Endodermal cell (in vitro differentiated cells): ENCODE measurements around the gene RCL1. TPM values are rescaled to one million over a fixed set of nuclear protein-coding genes. Genes with fewer than 3 reads are reported as not detected.

Experiments used
- DNase-seq: peaks from one replicate; pipeline ENCODE4 v3.0.0-alpha.2; 2017
- H3K27ac ChIP-seq: 2 replicates; pipeline ENCODE4 v1.5.1; 2013; ENCODE audit warnings: mild to moderate bottlenecking, low read depth, low read length, moderate library complexity
- H3K27me3 ChIP-seq: 2 replicates; pipeline ENCODE4 v1.6.1; 2013; ENCODE audit warnings: mild to moderate bottlenecking, low read length, moderate library complexity; ENCODE audit not compliant: insufficient read depth, control insufficient read depth, poor library complexity, severe bottlenecking
- H3K36me3 ChIP-seq: 2 replicates; pipeline ENCODE4 v1.7.0; 2013; ENCODE audit warnings: mild to moderate bottlenecking, low read length, moderate library complexity; ENCODE audit not compliant: control insufficient read depth, insufficient read depth
- H3K4me1 ChIP-seq: one replicate; pipeline ENCODE4 v1.7.0; 2013; ENCODE audit warnings: low read length; ENCODE audit not compliant: control insufficient read depth, insufficient read depth
- H3K4me3 ChIP-seq: 2 replicates; pipeline ENCODE4 v1.5.1; 2013; ENCODE audit warnings: mild to moderate bottlenecking, low read length, moderate library complexity
- H3K9ac ChIP-seq: 2 replicates; pipeline ENCODE4 v1.6.1; 2013; ENCODE audit warnings: mild to moderate bottlenecking, low read length, moderate library complexity; ENCODE audit not compliant: poor library complexity, severe bottlenecking; ENCODE audit errors: extremely low read depth
- H3K9me3 ChIP-seq: 2 replicates; pipeline ENCODE4 v1.6.1; 2013; ENCODE audit warnings: mild to moderate bottlenecking, low read length, moderate library complexity; ENCODE audit not compliant: control insufficient read depth
- H3K27ac Mint-ChIP-seq: 2 replicates; pipeline ENCODE4 v1.8.0; 2020; ENCODE audit warnings: mixed read lengths
- H3K27me3 Mint-ChIP-seq: 2 replicates; pipeline ENCODE4 v1.8.0; 2021; ENCODE audit warnings: mild to moderate bottlenecking, mixed read lengths; ENCODE audit not compliant: insufficient read depth
- H3K36me3 Mint-ChIP-seq: 2 replicates; pipeline ENCODE4 v1.8.0; 2020; ENCODE audit warnings: low read depth, mixed read lengths
- H3K4me1 Mint-ChIP-seq: 2 replicates; pipeline ENCODE4 v1.8.0; 2020; ENCODE audit warnings: mixed read lengths
- H3K4me3 Mint-ChIP-seq: 2 replicates; pipeline ENCODE4 v1.8.0; 2020; ENCODE audit warnings: mild to moderate bottlenecking, moderate library complexity, mixed read lengths
- H3K9me3 Mint-ChIP-seq: 2 replicates; pipeline ENCODE4 v1.8.0; 2020; ENCODE audit warnings: mild to moderate bottlenecking, mixed read lengths
- WGBS, 2 experiments: methylation state at CpG; one replicate each; pipeline versions ENCODE4 v1.1.5 to v1.1.7; 2013; ENCODE audit warnings: missing lambda C conversion rate in 2 of 2, mixed read lengths in 1 of 2; ENCODE audit not compliant: insufficient coverage in 1 of 2, insufficient read length in 1 of 2; 5-methylcytosine and 5-hydroxymethylcytosine counted together
- total RNA-seq, 2 donors: library from RNA; stranded (reverse); fragmentation: NEBNext Ultra II Directional in 1 of 2; extraction: Animal tissue kit (Norgen Biotek cat#: 25700) in 1 of 2; gene quantifications; 2 replicates in 1 of 2; 3 replicates in 1 of 2; pipeline ENCODE4 v1.2.1, GENCODE V29; 2021
- TF ChIP-seq, protein P1 (sequence below): fragments of 200-600 bp; sonication (generic); conservative IDR thresholded peaks from 2 replicates; pipeline ENCODE4 v1.5.0; 2021; ENCODE audit warnings: antibody characterized with exemption, mild to moderate bottlenecking

RCL1 gene
- total RNA-seq, 2 donors from 2014 or later = 13.2 to 18.6 TPM

DNA sequence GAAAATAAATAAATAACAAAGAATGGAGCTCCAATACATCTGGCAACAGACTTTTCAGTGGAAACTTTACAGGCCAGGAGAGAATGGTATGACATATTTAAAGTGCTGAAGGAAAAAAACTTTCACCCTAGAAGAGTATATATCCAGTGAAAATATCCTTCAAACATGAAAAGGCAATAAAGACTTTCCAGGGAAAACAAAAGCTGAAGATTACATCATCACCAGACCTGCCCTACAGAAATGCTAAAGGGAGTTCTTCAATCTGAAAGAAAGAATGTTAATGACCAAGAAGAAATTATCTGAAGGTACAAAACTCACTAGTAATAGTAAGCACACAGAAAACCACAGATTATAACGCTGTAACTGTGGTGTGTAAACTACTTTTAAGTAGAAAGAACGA lies 8.3 kb upstream of the RCL1 start:
- Histone ChIP-seq H3K36me3 (no peaks in the 10 kb centered on the region), H3K4me1 (no peaks in the 10 kb centered on the region), H3K27me3 (no peaks in the 10 kb centered on the region), H3K27ac (no peak overlapping the region), H3K9me3 (no peaks in the 10 kb centered on the region), H3K4me3 (no peak overlapping the region), H3K9ac (no peak overlapping the region)
- TF ChIP-seq, protein P1, sequence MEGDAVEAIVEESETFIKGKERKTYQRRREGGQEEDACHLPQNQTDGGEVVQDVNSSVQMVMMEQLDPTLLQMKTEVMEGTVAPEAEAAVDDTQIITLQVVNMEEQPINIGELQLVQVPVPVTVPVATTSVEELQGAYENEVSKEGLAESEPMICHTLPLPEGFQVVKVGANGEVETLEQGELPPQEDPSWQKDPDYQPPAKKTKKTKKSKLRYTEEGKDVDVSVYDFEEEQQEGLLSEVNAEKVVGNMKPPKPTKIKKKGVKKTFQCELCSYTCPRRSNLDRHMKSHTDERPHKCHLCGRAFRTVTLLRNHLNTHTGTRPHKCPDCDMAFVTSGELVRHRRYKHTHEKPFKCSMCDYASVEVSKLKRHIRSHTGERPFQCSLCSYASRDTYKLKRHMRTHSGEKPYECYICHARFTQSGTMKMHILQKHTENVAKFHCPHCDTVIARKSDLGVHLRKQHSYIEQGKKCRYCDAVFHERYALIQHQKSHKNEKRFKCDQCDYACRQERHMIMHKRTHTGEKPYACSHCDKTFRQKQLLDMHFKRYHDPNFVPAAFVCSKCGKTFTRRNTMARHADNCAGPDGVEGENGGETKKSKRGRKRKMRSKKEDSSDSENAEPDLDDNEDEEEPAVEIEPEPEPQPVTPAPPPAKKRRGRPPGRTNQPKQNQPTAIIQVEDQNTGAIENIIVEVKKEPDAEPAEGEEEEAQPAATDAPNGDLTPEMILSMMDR = no peak
- no CpG with 5 or more reads among the region's 2 CpGs for WGBS, 2 experiments
- no peaks in the 10 kb centered on the region for H3K36me3 Mint-ChIP-seq
- H3K4me3 Mint-ChIP-seq = no peak overlapping the region
- H3K9me3 Mint-ChIP-seq = no peaks in the 10 kb centered on the region
- DNase-seq = no peak
- H3K27ac Mint-ChIP-seq = no peak overlapping the region
- H3K27me3 Mint-ChIP-seq = peaks cover 3% of the 10 kb centered on the region
- H3K4me1 Mint-ChIP-seq = peaks cover 13% of the 10 kb centered on the region

DNA sequence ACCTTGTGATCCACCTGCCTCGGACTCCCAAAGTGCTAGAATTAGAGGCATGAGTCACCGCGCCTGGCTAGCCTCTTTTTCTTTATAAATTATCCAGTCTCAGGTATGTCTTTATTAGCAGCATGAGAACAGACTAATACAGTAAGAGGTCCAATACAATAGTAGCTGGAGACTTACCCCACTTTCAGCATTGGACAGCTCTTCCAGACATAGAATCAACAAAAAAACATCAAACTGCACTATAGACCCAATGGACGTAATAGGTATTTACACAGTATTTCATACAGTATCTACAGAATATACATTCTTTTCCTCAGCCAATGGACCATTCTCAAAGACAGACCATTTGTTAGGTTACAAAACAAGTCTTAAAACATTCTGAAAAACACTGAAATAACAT lies 6.1 kb upstream of the RCL1 start:
- no peak overlapping the region for H3K27ac Mint-ChIP-seq
- H3K9me3 ChIP-seq = no peaks in the 10 kb centered on the region
- no peak for DNase-seq
- no peaks in the 10 kb centered on the region for H3K36me3 Mint-ChIP-seq
- no peaks in the 10 kb centered on the region for H3K36me3 ChIP-seq
- no peak overlapping the region for H3K9ac ChIP-seq
- no peak overlapping the region for H3K4me3 ChIP-seq
- no peaks in the 10 kb centered on the region for H3K27me3 ChIP-seq
- no peaks in the 10 kb centered on the region for H3K9me3 Mint-ChIP-seq
- H3K4me1 Mint-ChIP-seq = peaks cover 13% of the 10 kb centered on the region
- TF ChIP-seq, protein P1 = no peak
- WGBS, 2 experiments = 98 to 100% methylated on average over 1 to 4 of the region's 4 CpGs
- H3K27ac ChIP-seq = no peak overlapping the region
- no peaks in the 10 kb centered on the region for H3K4me1 ChIP-seq
- H3K4me3 Mint-ChIP-seq = no peak overlapping the region
- H3K27me3 Mint-ChIP-seq = peaks cover 19% of the 10 kb centered on the region

GRCh38 chr9:4787876-4788275 lies 4.9 kb upstream of the RCL1 start:
- Histone ChIP-seq H3K9ac (no peak overlapping the region), H3K9me3 (no peaks in the 10 kb centered on the region), H3K27ac (no peak overlapping the region), H3K4me3 (no peak overlapping the region), H3K27me3 (no peaks in the 10 kb centered on the region), H3K36me3 (no peaks in the 10 kb centered on the region), H3K4me1 (no peaks in the 10 kb centered on the region)
- peaks cover 22% of the 10 kb centered on the region for H3K27me3 Mint-ChIP-seq
- no peaks in the 10 kb centered on the region for H3K9me3 Mint-ChIP-seq
- H3K4me1 Mint-ChIP-seq = peaks cover 17% of the 10 kb centered on the region
- no peak overlapping the region for H3K4me3 Mint-ChIP-seq
- DNase-seq = no peak
- TF ChIP-seq, protein P1 = no peak
- no peak overlapping the region for H3K27ac Mint-ChIP-seq
- 86% methylated on average over 1 of the region's 1 CpG; no CpG with 5 or more reads in 1 of the 2 experiments for WGBS, 2 experiments
- no peaks in the 10 kb centered on the region for H3K36me3 Mint-ChIP-seq
